Rectal smooth muscle tissue (tissue), 1 donor: Measurements from ENCODE around the gene NDUFB10.

ENCODE experiments used
- H3K27ac ChIP-seq: one replicate; pipeline ENCODE4 v1.7.0; 2013; ENCODE audit warnings: low read depth, low read length, inconsistent platforms
- H3K27me3 ChIP-seq: one replicate; pipeline ENCODE4 v1.7.0; 2013; ENCODE audit warnings: low read length; ENCODE audit not compliant: control insufficient read depth, insufficient read depth
- H3K36me3 ChIP-seq: one replicate; pipeline ENCODE4 v1.7.0; 2013; ENCODE audit warnings: low read length; ENCODE audit not compliant: control insufficient read depth, insufficient read depth
- H3K4me1 ChIP-seq: one replicate; pipeline ENCODE4 v1.7.0; 2013; ENCODE audit warnings: low read length; ENCODE audit not compliant: control insufficient read depth, insufficient read depth
- H3K4me3 ChIP-seq: one replicate; pipeline ENCODE4 v1.7.0; 2013; ENCODE audit warnings: low read length
- H3K9ac ChIP-seq: one replicate; pipeline ENCODE4 v1.7.0; 2013; ENCODE audit warnings: low read length

The NDUFB10 gene

GRCh38 chr16:1990351-1991134 is 31.2 kb downstream of the NDUFB10 start:
- Histone ChIP-seq H3K27me3 (peaks cover 24% of the 10 kb centered on the region), H3K4me3 (peak overlapping the region; percentile 45), H3K4me1 (no peaks in the 10 kb centered on the region), H3K27ac (no peak overlapping the region), H3K36me3 (peaks cover 7% of the 10 kb centered on the region), H3K9ac (no peak overlapping the region)

GRCh38 chr16:1991135-1991551 is 31.8 kb downstream of the NDUFB10 start:
- H3K27ac ChIP-seq, result no peak overlapping the region
- H3K4me3 ChIP-seq, result peak overlapping the region; percentile 51
- no peaks in the 10 kb centered on the region for H3K4me1 ChIP-seq
- no peak overlapping the region for H3K9ac ChIP-seq
- peaks cover 24% of the 10 kb centered on the region for H3K27me3 ChIP-seq
- peaks cover 7% of the 10 kb centered on the region for H3K36me3 ChIP-seq

- Histone ChIP-seq H3K4me1 (no peaks in the 10 kb centered on the region), H3K4me3 (peak overlapping the region; percentile 51), H3K36me3 (peaks cover 3% of the 10 kb centered on the region), H3K9ac (no peak overlapping the region), H3K27ac (no peak overlapping the region), H3K27me3 (peaks cover 24% of the 10 kb centered on the region)
Observed at GRCh38 chr16:1991588-1991947, 32.2 kb downstream of the NDUFB10 start.

- peaks cover 1% of the 10 kb centered on the region for H3K36me3 ChIP-seq
- no peak overlapping the region for H3K9ac ChIP-seq
- no peak overlapping the region for H3K27ac ChIP-seq
- H3K27me3 ChIP-seq, result peaks cover 24% of the 10 kb centered on the region
- peak overlapping the region; percentile 51 for H3K4me3 ChIP-seq
- H3K4me1 ChIP-seq, result peaks cover 1% of the 10 kb centered on the region
Observed at GRCh38 chr16:1991948-1992703, 32.8 kb downstream of the NDUFB10 start.

DNA sequence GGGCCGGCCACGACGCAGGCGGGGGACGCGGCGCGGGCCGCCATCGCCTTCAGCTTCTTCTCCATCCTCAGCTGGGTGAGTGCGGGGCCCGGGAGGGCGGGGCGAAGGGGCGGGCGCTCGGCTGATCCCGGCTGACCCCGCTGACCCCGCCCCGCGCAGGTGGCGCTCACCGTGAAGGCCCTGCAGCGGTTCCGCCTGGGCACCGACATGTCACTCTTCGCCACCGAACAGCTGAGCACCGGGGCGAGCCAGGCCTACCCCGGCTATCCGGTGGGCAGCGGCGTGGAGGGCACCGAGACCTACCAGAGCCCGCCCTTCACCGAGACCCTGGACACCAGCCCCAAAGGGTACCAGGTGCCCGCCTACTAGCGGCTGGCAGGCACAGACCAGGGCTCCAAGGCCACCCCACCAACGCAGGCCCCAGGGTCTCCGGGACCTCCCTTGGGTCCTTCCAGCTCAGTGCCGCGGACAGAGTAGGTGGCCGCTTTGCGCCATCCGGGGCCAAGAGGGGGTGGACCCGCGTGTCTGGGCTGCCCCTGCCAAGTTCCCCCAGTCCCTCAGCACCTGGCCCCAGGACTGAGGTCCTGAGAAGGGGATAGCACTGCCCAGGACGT is 33.5 kb downstream of the NDUFB10 start:
- H3K27me3 ChIP-seq, result peaks cover 24% of the 10 kb centered on the region
- no peaks in the 10 kb centered on the region for H3K36me3 ChIP-seq
- H3K9ac ChIP-seq, result no peak overlapping the region
- H3K4me1 ChIP-seq, result peaks cover 3% of the 10 kb centered on the region
- H3K4me3 ChIP-seq, result no peak overlapping the region
- H3K27ac ChIP-seq, result no peak overlapping the region

DNA sequence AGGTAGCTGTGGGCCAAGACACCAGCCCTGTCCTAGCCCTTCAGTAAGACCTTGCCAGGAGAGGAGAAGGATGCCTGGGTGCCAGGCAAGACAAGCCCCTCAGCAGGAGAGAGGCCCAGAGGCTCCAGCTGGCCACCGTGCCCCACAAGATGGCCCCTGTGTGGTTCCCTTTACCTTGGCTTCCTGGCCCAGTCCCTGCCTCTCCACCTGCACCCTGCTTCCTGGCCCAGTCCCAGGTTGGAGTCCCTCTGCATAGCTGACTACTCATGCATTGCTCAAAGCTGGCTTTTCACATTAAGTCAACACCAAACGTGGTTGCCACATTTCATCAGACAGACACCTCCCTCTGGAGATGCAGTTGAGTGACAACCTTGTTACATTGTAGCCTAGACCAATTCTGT is 34.4 kb downstream of the NDUFB10 start:
- H3K27ac ChIP-seq, result no peak overlapping the region
- peaks cover 22% of the 10 kb centered on the region for H3K27me3 ChIP-seq
- H3K36me3 ChIP-seq, result peaks cover 3% of the 10 kb centered on the region
- no peak overlapping the region for H3K9ac ChIP-seq
- peaks cover 5% of the 10 kb centered on the region for H3K4me1 ChIP-seq
- no peak overlapping the region for H3K4me3 ChIP-seq

GRCh38 chr16:1997494-1998359 is 38.4 kb downstream of the NDUFB10 start:
- Histone ChIP-seq H3K27ac (peak overlapping the region; percentile 47), H3K27me3 (no peaks in the 10 kb centered on the region), H3K9ac (no peak overlapping the region), H3K36me3 (peaks cover 24% of the 10 kb centered on the region), H3K4me1 (peaks cover 5% of the 10 kb centered on the region), H3K4me3 (no peak overlapping the region)

- Histone ChIP-seq H3K9ac (no peak overlapping the region), H3K27ac (no peak overlapping the region), H3K27me3 (no peaks in the 10 kb centered on the region), H3K4me3 (no peak overlapping the region), H3K4me1 (peaks cover 5% of the 10 kb centered on the region), H3K36me3 (peaks cover 29% of the 10 kb centered on the region)
Observed at GRCh38 chr16:1998360-1998835, 39.1 kb downstream of the NDUFB10 start.

DNA sequence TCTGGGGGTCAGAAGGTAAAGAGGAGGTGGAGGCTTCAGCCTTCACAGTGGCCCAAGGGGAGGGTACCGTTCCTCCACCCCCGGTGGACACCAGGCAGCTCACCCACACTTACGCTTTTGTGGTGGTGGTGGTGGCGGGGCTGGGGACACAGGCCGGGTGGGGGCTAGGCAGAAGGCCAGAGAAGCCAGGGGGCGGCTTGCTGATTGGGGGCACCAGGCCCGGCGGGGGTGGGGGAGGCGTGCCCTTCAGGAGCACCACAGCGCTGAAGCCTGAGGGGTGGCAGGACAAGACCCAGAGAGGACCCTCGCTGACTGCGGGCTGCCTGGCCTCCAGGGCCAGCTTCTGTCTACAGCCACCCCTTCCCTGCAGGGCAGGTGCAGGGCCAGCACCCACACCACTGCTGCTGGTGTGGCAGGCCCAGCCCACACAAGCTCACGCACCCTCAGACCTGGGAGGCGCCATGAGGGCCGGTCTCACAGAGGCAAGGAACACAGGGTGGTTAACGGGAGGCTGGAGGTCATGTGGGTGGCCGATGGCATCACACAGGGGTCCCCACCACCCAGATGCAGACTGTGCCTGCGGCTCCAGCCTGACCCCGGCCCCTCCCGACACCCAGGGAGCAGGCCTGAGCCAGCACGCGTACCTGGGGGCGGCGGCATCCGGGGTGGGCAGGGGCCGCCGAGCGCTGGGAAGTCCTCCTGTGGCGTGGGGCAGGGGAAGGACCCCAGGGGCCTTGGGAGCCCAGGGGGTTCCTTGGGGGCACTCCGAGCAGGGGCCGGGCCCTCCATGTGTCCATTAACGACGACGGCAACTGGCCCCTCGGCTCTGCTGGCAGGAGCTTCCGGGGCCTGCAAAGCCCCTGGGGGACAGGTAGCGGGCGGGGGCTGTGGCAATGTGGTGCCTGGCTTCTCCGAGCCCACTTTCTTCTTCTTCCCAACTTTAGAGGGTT is 39.8 kb downstream of the NDUFB10 start:
- peaks cover 30% of the 10 kb centered on the region for H3K36me3 ChIP-seq
- H3K4me1 ChIP-seq, result peaks cover 8% of the 10 kb centered on the region
- H3K27me3 ChIP-seq, result no peaks in the 10 kb centered on the region
- no peak overlapping the region for H3K27ac ChIP-seq
- H3K9ac ChIP-seq, result no peak overlapping the region
- no peak overlapping the region for H3K4me3 ChIP-seq

- Histone ChIP-seq H3K27me3 (no peaks in the 10 kb centered on the region), H3K4me3 (no peak overlapping the region), H3K27ac (no peak overlapping the region), H3K9ac (no peak overlapping the region), H3K36me3 (peaks cover 30% of the 10 kb centered on the region), H3K4me1 (peaks cover 13% of the 10 kb centered on the region)
Observed at GRCh38 chr16:1999866-2000514, 40.7 kb downstream of the NDUFB10 start.

DNA sequence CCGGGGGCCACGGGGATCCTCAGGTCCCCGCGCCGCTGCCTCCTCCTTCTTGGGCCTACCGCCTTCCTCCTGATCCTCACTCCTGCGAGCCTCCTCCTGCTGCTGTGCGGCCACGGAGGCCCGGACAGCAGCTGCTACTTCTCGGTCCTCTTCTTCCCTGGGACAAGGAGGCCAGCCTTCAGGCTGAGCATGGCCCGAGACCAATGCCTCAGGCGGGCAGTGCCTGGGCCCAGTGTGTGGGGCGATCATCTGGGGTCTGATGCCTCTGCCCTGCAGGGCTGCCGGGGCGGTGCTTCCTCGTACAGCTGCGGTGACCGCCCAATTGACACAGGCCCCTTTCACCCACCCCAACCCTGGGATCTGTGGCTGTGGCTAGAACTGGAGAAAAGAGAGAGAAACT is 41.7 kb downstream of the NDUFB10 start:
- H3K4me3 ChIP-seq, result no peak overlapping the region
- H3K27me3 ChIP-seq, result no peaks in the 10 kb centered on the region
- no peak overlapping the region for H3K9ac ChIP-seq
- peaks cover 30% of the 10 kb centered on the region for H3K36me3 ChIP-seq
- H3K4me1 ChIP-seq, result peaks cover 14% of the 10 kb centered on the region
- no peak overlapping the region for H3K27ac ChIP-seq
